ENCODE data around the gene IL1F10. TPM values are rescaled to one million over a fixed set of nuclear protein-coding genes. Genes with fewer than 3 reads are reported as not detected.

Gene IL1F10
- polyA plus RNA-seq, 1 donor from 2014 or later: not detected

DNA sequence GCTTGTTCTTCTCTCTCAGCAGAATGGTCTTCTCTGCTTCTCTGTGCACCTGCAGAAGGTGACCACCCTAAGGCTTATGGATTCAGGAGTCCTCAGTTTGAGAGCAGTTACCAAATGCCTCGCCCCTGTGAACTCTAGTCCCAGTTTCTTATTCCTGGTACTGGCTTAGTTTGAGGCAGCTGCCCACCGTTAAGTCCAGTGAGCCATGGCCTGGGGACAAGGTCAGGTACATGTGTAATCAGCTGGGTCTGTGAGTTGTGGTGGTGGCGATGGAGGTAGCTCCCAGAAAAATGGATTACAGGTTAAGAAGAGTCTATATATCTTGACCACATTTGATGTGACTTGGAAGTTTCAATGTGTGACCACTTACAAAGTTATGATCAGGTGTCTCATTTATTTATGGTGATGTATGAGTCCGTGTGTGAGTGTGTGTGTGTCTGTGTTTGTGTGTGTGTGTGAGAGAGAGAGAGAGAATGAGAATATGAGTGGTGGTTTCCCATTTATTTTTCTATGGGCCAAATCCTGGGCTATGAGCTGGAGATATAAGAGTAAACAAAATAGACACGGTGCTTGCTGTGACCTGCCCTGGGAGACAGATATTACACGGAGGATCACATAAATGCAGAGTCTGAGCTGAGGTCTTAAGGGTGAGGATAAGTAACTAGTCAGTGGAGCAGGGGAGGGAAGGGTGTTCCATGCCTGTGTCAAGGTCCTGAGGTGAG lies 46.6 kb downstream of the IL1F10 start:
- Histone ChIP-seq H2AFZ (ENCODE audit: low read depth, low read length) (no peak overlapping the region), H3K9ac (ENCODE audit: low read length) (no peak overlapping the region), H3K36me3 (ENCODE audit: insufficient read depth, low read length) (no peaks in the 10 kb centered on the region), H3K79me2 (replicated peaks; ENCODE audit: insufficient read depth, low read length) (no peaks in the 10 kb centered on the region), H3K27me3 (ENCODE audit: insufficient read depth, low read depth, low read length) (no peaks in the 10 kb centered on the region), H4K20me1 (ENCODE audit: insufficient read depth) (no peaks in the 10 kb centered on the region), H3K4me2 (ENCODE audit: low read length) (no peak overlapping the region), H3K9me2 (ENCODE audit: insufficient read depth, low read length) (no peaks in the 10 kb centered on the region), H3K27ac (ENCODE audit: low read length) (no peak overlapping the region), H3F3A (ENCODE audit: insufficient read depth, low read length, poor library complexity, severe bottlenecking) (no peaks in the 10 kb centered on the region), H3K4me3 (ENCODE audit: low read length) (no peak overlapping the region), H3K9me3 (ENCODE audit: low read length) (no peaks in the 10 kb centered on the region)
- TF ChIP-seq, protein P1, sequence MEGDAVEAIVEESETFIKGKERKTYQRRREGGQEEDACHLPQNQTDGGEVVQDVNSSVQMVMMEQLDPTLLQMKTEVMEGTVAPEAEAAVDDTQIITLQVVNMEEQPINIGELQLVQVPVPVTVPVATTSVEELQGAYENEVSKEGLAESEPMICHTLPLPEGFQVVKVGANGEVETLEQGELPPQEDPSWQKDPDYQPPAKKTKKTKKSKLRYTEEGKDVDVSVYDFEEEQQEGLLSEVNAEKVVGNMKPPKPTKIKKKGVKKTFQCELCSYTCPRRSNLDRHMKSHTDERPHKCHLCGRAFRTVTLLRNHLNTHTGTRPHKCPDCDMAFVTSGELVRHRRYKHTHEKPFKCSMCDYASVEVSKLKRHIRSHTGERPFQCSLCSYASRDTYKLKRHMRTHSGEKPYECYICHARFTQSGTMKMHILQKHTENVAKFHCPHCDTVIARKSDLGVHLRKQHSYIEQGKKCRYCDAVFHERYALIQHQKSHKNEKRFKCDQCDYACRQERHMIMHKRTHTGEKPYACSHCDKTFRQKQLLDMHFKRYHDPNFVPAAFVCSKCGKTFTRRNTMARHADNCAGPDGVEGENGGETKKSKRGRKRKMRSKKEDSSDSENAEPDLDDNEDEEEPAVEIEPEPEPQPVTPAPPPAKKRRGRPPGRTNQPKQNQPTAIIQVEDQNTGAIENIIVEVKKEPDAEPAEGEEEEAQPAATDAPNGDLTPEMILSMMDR (IDR thresholded peaks at IDR 0.05; ENCODE audit: poor library complexity, severe bottlenecking): no peak
- TF ChIP-seq SMC3 (conservative IDR thresholded peaks at IDR 0.05; ENCODE audit: poor library complexity) (no peak), POLR2AphosphoS5 (IDR thresholded peaks at IDR 0.05) (no peak), MXI1 (conservative IDR thresholded peaks at IDR 0.05; ENCODE audit: poor library complexity, severe bottlenecking) (no peak), EP300 (conservative IDR thresholded peaks at IDR 0.05; ENCODE audit: poor library complexity, severe bottlenecking) (no peak), TAF1 (IDR thresholded peaks at IDR 0.05; ENCODE audit: low read depth) (no peak), REST (IDR thresholded peaks at IDR 0.05; ENCODE audit: borderline replicate concordance) (no peak)

- no peak overlapping the region for H2AFZ ChIP-seq (ENCODE audit: low read depth, low read length)
- H3K4me2 ChIP-seq (ENCODE audit: low read length): no peak overlapping the region
- no peaks in the 10 kb centered on the region for H3K9me3 ChIP-seq (ENCODE audit: low read length)
- H3K79me2 ChIP-seq (replicated peaks; ENCODE audit: insufficient read depth, low read length): no peaks in the 10 kb centered on the region
- H3K27me3 ChIP-seq (ENCODE audit: insufficient read depth, low read depth, low read length): no peaks in the 10 kb centered on the region
- H3K9ac ChIP-seq (ENCODE audit: low read length): no peak overlapping the region
- H4K20me1 ChIP-seq (ENCODE audit: insufficient read depth): no peaks in the 10 kb centered on the region
- H3F3A ChIP-seq (ENCODE audit: insufficient read depth, low read length, poor library complexity, severe bottlenecking): no peaks in the 10 kb centered on the region
- TF ChIP-seq MXI1 (conservative IDR thresholded peaks at IDR 0.05; ENCODE audit: poor library complexity, severe bottlenecking) (no peak), TAF1 (IDR thresholded peaks at IDR 0.05; ENCODE audit: low read depth) (no peak), EP300 (conservative IDR thresholded peaks at IDR 0.05; ENCODE audit: poor library complexity, severe bottlenecking) (no peak), EZH2 (IDR thresholded peaks at IDR 0.05; ENCODE audit: borderline replicate concordance, insufficient read depth, low read length, poor library complexity, severe bottlenecking) (no peak), POLR2AphosphoS5 (IDR thresholded peaks at IDR 0.05) (no peak), SMC3 (conservative IDR thresholded peaks at IDR 0.05; ENCODE audit: poor library complexity) (no peak)
- TF ChIP-seq, protein P1 (IDR thresholded peaks at IDR 0.05; ENCODE audit: poor library complexity, severe bottlenecking): no peak
- no peaks in the 10 kb centered on the region for H3K36me3 ChIP-seq (ENCODE audit: insufficient read depth, low read length)
- H3K9me2 ChIP-seq (ENCODE audit: insufficient read depth, low read length): no peaks in the 10 kb centered on the region
- no peak overlapping the region for H3K27ac ChIP-seq (ENCODE audit: low read length)
- H3K4me3 ChIP-seq (ENCODE audit: low read length): no peak overlapping the region
These were observed 47.2 kb downstream of the IL1F10 start for GRCh38 chr2:113114996-113115395.
